ENCODE measurements around the gene IL3.

Gene IL3

GRCh38 chr5:132024789-132025402, 35.6 kb upstream of the IL3 start:
- in situ Hi-C loops (cut with HindIII; ENCODE audit: low sequenced_read_pairs): loop anchor here (25.0 kb wide), 2 partner anchors 438 to 588 kb away; no protein-coding TSS in a partner anchor

GRCh38 chr5:132025403-132025971, 35.0 kb upstream of the IL3 start:
- in situ Hi-C loops (cut with HindIII; ENCODE audit: low sequenced_read_pairs): no loop called here

- in situ Hi-C loops (cut with HindIII; ENCODE audit: low sequenced_read_pairs): no loop called here
Measured at GRCh38 chr5:132026516-132027008, 33.9 kb upstream of the IL3 start.

GRCh38 chr5:132027027-132027426, 33.4 kb upstream of the IL3 start:
- in situ Hi-C loops (cut with HindIII; ENCODE audit: low sequenced_read_pairs): no loop called here

GRCh38 chr5:132029609-132030330, 30.7 kb upstream of the IL3 start:
- in situ Hi-C loops (cut with HindIII; ENCODE audit: low sequenced_read_pairs): no loop called here

- in situ Hi-C loops (cut with HindIII; ENCODE audit: low sequenced_read_pairs): no loop called here
Measured at GRCh38 chr5:132030610-132031009, 29.8 kb upstream of the IL3 start.

- in situ Hi-C loops (cut with HindIII; ENCODE audit: low sequenced_read_pairs): no loop called here
Measured at GRCh38 chr5:132032196-132032595, 28.3 kb upstream of the IL3 start.

GRCh38 chr5:132033122-132033521, 27.3 kb upstream of the IL3 start:
- in situ Hi-C loops (cut with HindIII; ENCODE audit: low sequenced_read_pairs): no loop called here

- in situ Hi-C loops (cut with HindIII; ENCODE audit: low sequenced_read_pairs): no loop called here
Measured at GRCh38 chr5:132037353-132037752, 23.1 kb upstream of the IL3 start.

GRCh38 chr5:132044207-132044606, 16.2 kb upstream of the IL3 start:
- in situ Hi-C loops (cut with HindIII; ENCODE audit: low sequenced_read_pairs): no loop called here

- in situ Hi-C loops (cut with HindIII; ENCODE audit: low sequenced_read_pairs): no loop called here
Measured at GRCh38 chr5:132046880-132047299, 13.6 kb upstream of the IL3 start.

- in situ Hi-C loops (cut with HindIII; ENCODE audit: low sequenced_read_pairs): no loop called here
Measured at GRCh38 chr5:132049093-132049492, 11.4 kb upstream of the IL3 start.

GRCh38 chr5:132049559-132049958, 10.9 kb upstream of the IL3 start:
- in situ Hi-C loops (cut with HindIII; ENCODE audit: low sequenced_read_pairs): no loop called here

- in situ Hi-C loops (cut with HindIII; ENCODE audit: low sequenced_read_pairs): no loop called here
Measured at GRCh38 chr5:132050136-132050535, 10.3 kb upstream of the IL3 start.

- in situ Hi-C loops (cut with HindIII; ENCODE audit: low sequenced_read_pairs): no loop called here
Measured at GRCh38 chr5:132050661-132051552, 9.5 kb upstream of the IL3 start.

GRCh38 chr5:132052520-132052919, 7.9 kb upstream of the IL3 start:
- in situ Hi-C loops (cut with HindIII; ENCODE audit: low sequenced_read_pairs): no loop called here

- in situ Hi-C loops (cut with HindIII; ENCODE audit: low sequenced_read_pairs): no loop called here
Measured at GRCh38 chr5:132053483-132053882, 7.0 kb upstream of the IL3 start.

GRCh38 chr5:132054031-132054696, 6.3 kb upstream of the IL3 start:
- in situ Hi-C loops (cut with HindIII; ENCODE audit: low sequenced_read_pairs): no loop called here

GRCh38 chr5:132054697-132055440, 5.6 kb upstream of the IL3 start:
- in situ Hi-C loops (cut with HindIII; ENCODE audit: low sequenced_read_pairs): no loop called here

- in situ Hi-C loops (cut with HindIII; ENCODE audit: low sequenced_read_pairs): no loop called here
Measured at GRCh38 chr5:132055441-132055807, 5.0 kb upstream of the IL3 start.

Data from endothelial cell of hepatic sinusoid (primary cell).